SK-N-SH (cell line): ENCODE results near the gene KCTD8.
A peak's percentile ranks its signal among the peaks of the same experiment; 100 is the strongest.

ENCODE experiments used
- CHD2 ChIP-seq: fragments of 150-350 bp; IDR thresholded peaks from 2 replicates; pipeline ENCODE4 v1.6.1; 2018; ENCODE audit warnings: low read length; ENCODE audit not compliant: partially characterized antibody
- TF ChIP-seq, protein P1 (sequence below): fragments of 200-600 bp; sonication (generic); IDR thresholded peaks from 2 replicates; pipeline ENCODE4 v1.6.1; 2017; ENCODE audit warnings: antibody characterized with exemption, mild to moderate bottlenecking, moderate library complexity

DNA sequence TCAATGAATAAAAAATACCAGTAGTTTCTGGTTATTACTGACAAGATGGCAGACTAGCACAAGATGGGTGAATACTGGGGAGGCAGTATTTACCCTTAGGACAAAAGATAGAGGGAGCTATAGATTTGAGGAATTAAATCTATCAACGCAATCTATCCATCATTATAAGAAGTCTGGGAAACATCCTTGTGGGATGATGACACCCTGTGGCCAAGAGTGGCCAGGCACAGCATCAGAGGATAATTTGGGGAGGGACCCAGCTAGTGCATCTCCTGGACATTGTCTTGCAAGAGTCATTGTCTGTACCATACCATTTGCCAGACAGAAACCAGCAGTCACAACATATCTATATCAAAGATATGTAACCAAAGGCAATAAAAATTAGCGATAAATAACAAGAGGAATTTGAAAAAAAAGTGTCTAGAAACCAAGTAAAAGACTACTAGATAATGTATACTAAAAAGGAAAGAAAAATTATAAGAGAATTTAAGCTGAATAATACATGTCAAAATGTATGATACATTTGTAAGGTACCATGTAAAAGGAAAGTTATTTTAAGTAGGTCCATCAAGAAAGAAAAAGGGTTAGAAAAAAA, 22.9 kb downstream of the KCTD8 start:
- TF ChIP-seq, protein P1, sequence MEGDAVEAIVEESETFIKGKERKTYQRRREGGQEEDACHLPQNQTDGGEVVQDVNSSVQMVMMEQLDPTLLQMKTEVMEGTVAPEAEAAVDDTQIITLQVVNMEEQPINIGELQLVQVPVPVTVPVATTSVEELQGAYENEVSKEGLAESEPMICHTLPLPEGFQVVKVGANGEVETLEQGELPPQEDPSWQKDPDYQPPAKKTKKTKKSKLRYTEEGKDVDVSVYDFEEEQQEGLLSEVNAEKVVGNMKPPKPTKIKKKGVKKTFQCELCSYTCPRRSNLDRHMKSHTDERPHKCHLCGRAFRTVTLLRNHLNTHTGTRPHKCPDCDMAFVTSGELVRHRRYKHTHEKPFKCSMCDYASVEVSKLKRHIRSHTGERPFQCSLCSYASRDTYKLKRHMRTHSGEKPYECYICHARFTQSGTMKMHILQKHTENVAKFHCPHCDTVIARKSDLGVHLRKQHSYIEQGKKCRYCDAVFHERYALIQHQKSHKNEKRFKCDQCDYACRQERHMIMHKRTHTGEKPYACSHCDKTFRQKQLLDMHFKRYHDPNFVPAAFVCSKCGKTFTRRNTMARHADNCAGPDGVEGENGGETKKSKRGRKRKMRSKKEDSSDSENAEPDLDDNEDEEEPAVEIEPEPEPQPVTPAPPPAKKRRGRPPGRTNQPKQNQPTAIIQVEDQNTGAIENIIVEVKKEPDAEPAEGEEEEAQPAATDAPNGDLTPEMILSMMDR: peak; percentile 63
- no peak for TF ChIP-seq CHD2
